NCI-H1105 (cell line): ENCODE measurements around the gene RPP25.
A peak's percentile ranks its signal among the peaks of the same experiment; 100 is the strongest.
"Not testable (repeated sequence)": the region's sequence is repeated elsewhere in the genome, so short reads cannot be mapped to it uniquely, and the experiment has no call there.

Experiments
- DNase-seq: peaks from one replicate; lab custom pipeline; 2025; lab: John Stamatoyannopoulos, UW

RPP25 gene

GRCh38 chr15:74962671-74963070, 6.1 kb upstream of the RPP25 start:
- DNase-seq: no peak

GRCh38 chr15:74962219-74962618, 5.6 kb upstream of the RPP25 start:
- DNase-seq: no peak

GRCh38 chr15:74961616-74962015, 5.0 kb upstream of the RPP25 start:
- DNase-seq: no peak

GRCh38 chr15:74960995-74961588, 4.5 kb upstream of the RPP25 start:
- DNase-seq: no peak

- DNase-seq: no peak
Measured at GRCh38 chr15:74960286-74960685, 3.7 kb upstream of the RPP25 start.

GRCh38 chr15:74959586-74959939, 3.0 kb upstream of the RPP25 start:
- no peak for DNase-seq

- DNase-seq: no peak
Measured at GRCh38 chr15:74958908-74959585, 2.5 kb upstream of the RPP25 start.

GRCh38 chr15:74958320-74958907, 1.8 kb upstream of the RPP25 start:
- DNase-seq: no peak

- no peak for DNase-seq
Measured at GRCh38 chr15:74957476-74958035, 984 bp upstream of the RPP25 start.

GRCh38 chr15:74955796-74956647, 550 bp downstream of the RPP25 start:
- DNase-seq: no peak

- no peak for DNase-seq
Measured at GRCh38 chr15:74955017-74955416, 1.6 kb downstream of the RPP25 start.

- no peak for DNase-seq
Measured at GRCh38 chr15:74954515-74954914, 2.1 kb downstream of the RPP25 start.

- DNase-seq: no peak
Measured at GRCh38 chr15:74951006-74951405, 5.6 kb downstream of the RPP25 start.

- DNase-seq: peak; percentile 20
Measured at GRCh38 chr15:74950078-74950908, 6.3 kb downstream of the RPP25 start.

- peak; percentile 81 for DNase-seq
Measured at GRCh38 chr15:74937590-74938371, 18.8 kb downstream of the RPP25 start, which contains the start of gene COX5A. Gene COX5A (minus strand): TSS chr15:74938073. CDS start chr15:74938014, 59 bp downstream.

- no peak for DNase-seq
Measured at GRCh38 chr15:74937272-74937589, 19.3 kb downstream of the RPP25 start.

- DNase-seq: not testable (repeated sequence)
Measured at GRCh38 chr15:74935193-74935592, 21.4 kb downstream of the RPP25 start.

GRCh38 chr15:74933573-74933972, 23.0 kb downstream of the RPP25 start:
- no peak for DNase-seq

GRCh38 chr15:74928771-74929198, 27.8 kb downstream of the RPP25 start:
- no peak for DNase-seq

GRCh38 chr15:74924525-74924924, 32.0 kb downstream of the RPP25 start:
- no peak for DNase-seq

- DNase-seq: no peak
Measured at GRCh38 chr15:74920456-74920855, 36.1 kb downstream of the RPP25 start.
